RWPE1 (cell line): Measurements from ENCODE around the gene PLCL1.

Source experiments
- CTCF ChIA-PET: fragments of 350-600 bp; sonication (Branson Sonifier 250); formaldehyde crosslinking; extraction: SDS; loops from one replicate; lab custom pipeline; 2021; lab: Yijun Ruan, JAX
- POLR2A ChIA-PET: fragments of 400-600 bp; formaldehyde crosslinking; extraction: SDS; loops from one replicate; lab custom pipeline; 2020; ENCODE audit warnings: antibody characterized with exemption; ENCODE audit not compliant: low non-redundant PET; lab: Yijun Ruan, JAX
- DNase-seq: peaks from one replicate; pipeline ENCODE4 v3.0.0; 2012; ENCODE audit warnings: low spot score
- H3K27ac ChIP-seq: fragments of 450-650 bp; 2 replicates; pipeline ENCODE4 v1.5.1; 2017
- CTCF ChIP-seq: fragments of 450-650 bp; conservative IDR thresholded peaks from 2 replicates; pipeline ENCODE4 v1.5.1; 2017; ENCODE audit warnings: low read depth, mild to moderate bottlenecking

Gene PLCL1

GRCh38 chr2:197804049-197804757, at the start of gene PLCL1:
PLCL1 (plus strand) TSS chr2:197804593.
- TF ChIP-seq CTCF: no peak
- CTCF ChIA-PET: interaction anchor here (1.5 kb wide), 1 partner anchor 492 kb away, joined by 7 read pairs; no protein-coding TSS in a partner anchor
- DNase-seq: peak; percentile 88
- H3K27ac ChIP-seq: no peak within 1 kb of the TSS
- POLR2A ChIA-PET: no interaction called here

GRCh38 chr2:197759013-197759412, 45.4 kb upstream of the PLCL1 start:
- H3K27ac ChIP-seq: no peak overlapping the region
- DNase-seq: no peak
- ChIA-PET CTCF (no interaction called here), POLR2A (no interaction called here)
- TF ChIP-seq CTCF: no peak

- POLR2A ChIA-PET: no interaction called here
- CTCF ChIA-PET: interaction anchor here (0.7 kb wide), 1 partner anchor 160 kb away, joined by 3 read pairs; no protein-coding TSS in a partner anchor
- no peak for DNase-seq
- no peak overlapping the region for H3K27ac ChIP-seq
- no peak for TF ChIP-seq CTCF
Measured at GRCh38 chr2:197759625-197760292, 44.6 kb upstream of the PLCL1 start.

DNA sequence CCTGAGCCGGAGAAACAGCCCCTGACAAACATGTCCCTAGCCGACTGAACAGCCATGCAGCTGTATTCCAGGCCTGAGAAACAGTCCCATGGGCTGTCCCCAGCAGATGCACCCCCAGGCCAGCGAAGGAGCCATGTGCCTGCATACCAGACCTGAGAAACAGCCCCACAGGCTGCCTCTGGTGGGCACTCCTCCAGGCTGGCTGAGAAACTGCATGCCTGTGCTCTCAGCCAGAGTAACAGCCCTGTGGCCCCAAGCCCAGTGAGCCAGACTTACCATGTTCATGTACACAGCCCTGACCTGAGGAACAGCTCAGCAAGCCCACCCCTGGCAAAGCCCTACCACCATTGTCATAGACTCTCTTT, 44.1 kb upstream of the PLCL1 start:
- no peak overlapping the region for H3K27ac ChIP-seq
- ChIA-PET CTCF (no interaction called here), POLR2A (no interaction called here)
- no peak for TF ChIP-seq CTCF
- no peak for DNase-seq

GRCh38 chr2:197777823-197778407, 26.5 kb upstream of the PLCL1 start:
- no peak overlapping the region for H3K27ac ChIP-seq
- peak; percentile 16 for DNase-seq
- CTCF ChIA-PET: no interaction called here
- peak; percentile 77 for TF ChIP-seq CTCF
- POLR2A ChIA-PET: no interaction called here

GRCh38 chr2:197779261-197779660, 25.1 kb upstream of the PLCL1 start:
- POLR2A ChIA-PET: no interaction called here
- no peak overlapping the region for H3K27ac ChIP-seq
- no peak for TF ChIP-seq CTCF
- CTCF ChIA-PET: interaction anchor here (1.0 kb wide), 1 partner anchor 73 kb away, joined by 3 read pairs; no protein-coding TSS in a partner anchor
- no peak for DNase-seq
